Stomach (tissue), 9 donors: ENCODE data around the gene KCNT2. TPM values are rescaled to one million over a fixed set of nuclear protein-coding genes. Genes with fewer than 3 reads are reported as not detected.

Source experiments
- DNase-seq, 2 donors: peaks; one replicate each; pipeline versions ENCODE4 v3.0.0 to v3.0.0-alpha.2; 2013 to 2019
- H3K27ac ChIP-seq, 5 donors: fragments of 200-600 bp in 4 of 5; sonication (generic) in 4 of 5; one replicate each; pipeline ENCODE4 v1.5.1; 2013 to 2019; ENCODE audit warnings: mild to moderate bottlenecking in 1 of 5, moderate library complexity in 1 of 5
- H3K27me3 ChIP-seq, 3 donors: fragments of 200-600 bp; sonication (generic); one replicate each; pipeline ENCODE4 v1.5.1; 2017 to 2019; ENCODE audit warnings: mixed run types in 1 of 3
- H3K36me3 ChIP-seq, 4 donors: fragments of 200-600 bp; sonication (generic); 1 replicate in 3 of 4; 2 replicates in 1 of 4; pipeline ENCODE4 v1.5.1; 2016 to 2019
- H3K4me1 ChIP-seq, 4 donors: fragments of 200-600 bp; sonication (generic); one replicate each; pipeline ENCODE4 v1.5.1; 2016 to 2019
- H3K4me3 ChIP-seq, 4 donors: fragments of 200-600 bp; sonication (generic) in 3 of 4; one replicate each; pipeline ENCODE4 v1.5.1; 2016 to 2019; ENCODE audit warnings: mild to moderate bottlenecking in 1 of 4
- H3K9me3 ChIP-seq, 4 donors: fragments of 200-600 bp; sonication (generic); one replicate each; pipeline ENCODE4 v1.5.1; 2016 to 2019
- CTCF ChIP-seq, 7 experiments: fragments of 450-650 bp in 4 of 7; fragments of 200-600 bp in 3 of 7; sonication (generic) in 3 of 7; IDR thresholded peaks; one replicate each; pipeline ENCODE4 v1.5.1; 2016 to 2019; ENCODE audit warnings: antibody characterized with exemption in 7 of 7, control low read depth in 2 of 7, mild to moderate bottlenecking in 1 of 7
- EP300 ChIP-seq: sonication (generic); formaldehyde crosslinking; IDR thresholded peaks from one replicate; pipeline ENCODE4 v1.6.1; 2017; ENCODE audit warnings: antibody characterized with exemption
- POLR2A ChIP-seq, 4 donors: fragments of 450-650 bp; IDR thresholded peaks; one replicate each; pipeline ENCODE4 v1.6.1; 2016; ENCODE audit warnings: antibody characterized with exemption in 4 of 4, control low read depth in 2 of 4, mild to moderate bottlenecking in 1 of 4, moderate library complexity in 1 of 4
- POLR2AphosphoS5 ChIP-seq, 3 donors: sonication (generic); formaldehyde crosslinking; IDR thresholded peaks; one replicate each; pipeline ENCODE4 v1.6.1; 2016; ENCODE audit warnings: antibody characterized with exemption in 3 of 3
- WGBS, 5 donors: extraction: QIAGEN DNeasy Blood & Tissue Kit in 3 of 5; methylation state at CpG; one replicate each; pipeline versions ENCODE4 v1.1.5 to v1.1.7; 2013 to 2018; 5-methylcytosine and 5-hydroxymethylcytosine counted together
- intact Hi-C: fragments of 100-400 bp; cut with DNase I; formaldehyde crosslinking; loops from one replicate; pipeline ENCODE4 v1.15.1; 2023; ENCODE audit warnings: low total_unique reads
- polyA plus RNA-seq, 3 donors: library from polyadenylated mRNA; stranded (reverse); fragments of 200-250 nt; gene quantifications; one replicate each; pipeline ENCODE4 v1.2.3, GENCODE V29; 2013
- total RNA-seq, 5 donors: library from RNA; depleted of rRNA; stranded (reverse); fragments of >200 nt; gene quantifications; one replicate each; pipeline versions ENCODE4 v1.1.0 to v1.2.3, GENCODE V29; 2014 to 2016
- donor health status: healthy with polysubstance abuse.
- donor health status: Bipolar disorder and iron deficiency.
- donor health status: healthy.

Gene KCNT2
- total and polyA plus RNA-seq, 8 donors: 0.29 to 32.3 (median 0.93) TPM

GRCh38 chr1:196433000-196433399, 175.2 kb downstream of the KCNT2 start:
- Histone ChIP-seq H3K27ac (no peak overlapping the region), H3K4me1 (no peaks in the 10 kb centered on the region), H3K27me3 (no peaks in the 10 kb centered on the region), H3K36me3 (no peaks in the 10 kb centered on the region), H3K4me3 (no peak overlapping the region), H3K9me3 (no peaks in the 10 kb centered on the region)
- no peak for DNase-seq
- TF ChIP-seq EP300 (no peak), POLR2AphosphoS5 (IDR thresholded peaks at IDR 0.05) (no peak)
- intact Hi-C loops: no loop called here

- Histone ChIP-seq H3K4me1 (no peaks in the 10 kb centered on the region), H3K27me3 (no peaks in the 10 kb centered on the region), H3K9me3 (no peaks in the 10 kb centered on the region), H3K4me3 (no peak overlapping the region), H3K27ac (no peak overlapping the region), H3K36me3 (no peaks in the 10 kb centered on the region)
- intact Hi-C loops: no loop called here
- 61 to 82% (median 75%) methylated on average over 5 of the region's 5 CpGs for WGBS, 5 donors
- TF ChIP-seq POLR2AphosphoS5 (IDR thresholded peaks at IDR 0.05) (no peak), EP300 (no peak), POLR2A (IDR thresholded peaks at IDR 0.05) (no peak), CTCF (IDR thresholded peaks at IDR 0.05) (no peak)
- DNase-seq: no peak
These were observed 180.1 kb downstream of the KCNT2 start for GRCh38 chr1:196427976-196428734.

- WGBS, 5 donors: 59 to 71% (median 64%) methylated on average over 1 of the region's 1 CpG
- intact Hi-C loops: no loop called here
These were observed 182.7 kb downstream of the KCNT2 start for GRCh38 chr1:196425513-196425912.

GRCh38 chr1:196423612-196424011, 184.6 kb downstream of the KCNT2 start:
- H3K36me3 ChIP-seq: no peaks in the 10 kb centered on the region
- H3K4me3 ChIP-seq: no peak overlapping the region
- H3K4me1 ChIP-seq: no peaks in the 10 kb centered on the region
- intact Hi-C loops: no loop called here
- no peak for DNase-seq
- H3K27ac ChIP-seq: no peak overlapping the region
- no peaks in the 10 kb centered on the region for H3K9me3 ChIP-seq
- no peak for TF ChIP-seq EP300
- no peak for TF ChIP-seq POLR2A (IDR thresholded peaks at IDR 0.05)
- no peak for TF ChIP-seq POLR2AphosphoS5 (IDR thresholded peaks at IDR 0.05)
- no peak for TF ChIP-seq CTCF (IDR thresholded peaks at IDR 0.05)
- H3K27me3 ChIP-seq: no peaks in the 10 kb centered on the region

More at GRCh38 chr1:196425513-196425912, 182.7 kb downstream of the KCNT2 start:
- TF ChIP-seq EP300 (no peak), POLR2AphosphoS5 (IDR thresholded peaks at IDR 0.05) (no peak), CTCF (IDR thresholded peaks at IDR 0.05) (no peak), POLR2A (IDR thresholded peaks at IDR 0.05) (no peak)
- no peak for DNase-seq
- H3K9me3 ChIP-seq: no peaks in the 10 kb centered on the region
- H3K27ac ChIP-seq: no peak overlapping the region
- no peaks in the 10 kb centered on the region for H3K4me1 ChIP-seq
- H3K27me3 ChIP-seq: no peaks in the 10 kb centered on the region
- no peak overlapping the region for H3K4me3 ChIP-seq
- H3K36me3 ChIP-seq: no peaks in the 10 kb centered on the region

GRCh38 chr1:196418772-196419171, 189.5 kb downstream of the KCNT2 start:
- Histone ChIP-seq H3K4me1 (no peaks in the 10 kb centered on the region), H3K27ac (no peak overlapping the region), H3K36me3 (no peaks in the 10 kb centered on the region), H3K9me3 (no peaks in the 10 kb centered on the region), H3K27me3 (no peaks in the 10 kb centered on the region), H3K4me3 (no peak overlapping the region)
- TF ChIP-seq POLR2A (IDR thresholded peaks at IDR 0.05) (no peak), CTCF (IDR thresholded peaks at IDR 0.05) (no peak), POLR2AphosphoS5 (IDR thresholded peaks at IDR 0.05) (no peak)
- 80 to 100% (median 93%) methylated on average over 1 of the region's 1 CpG for WGBS, 5 donors
- intact Hi-C loops: no loop called here
- DNase-seq: no peak
